Fibroblast of lung (primary cell): ENCODE data around the gene HINFP.

Experiments used
- CTCF ChIP-seq, 2 donors: IDR thresholded peaks in 1 of 2; conservative IDR thresholded peaks in 1 of 2; 1 replicate in 1 of 2; 2 replicates in 1 of 2; pipeline ENCODE4 v1.5.1; 2011 to 2012; ENCODE audit warnings: low read length in 2 of 2, control low read depth in 1 of 2, inconsistent platforms in 1 of 2, low read depth in 1 of 2, mild to moderate bottlenecking in 1 of 2
- EZH2 ChIP-seq: IDR thresholded peaks from 2 replicates; pipeline ENCODE4 v1.5.1; 2012; ENCODE audit warnings: low read length, control low read depth, mild to moderate bottlenecking; ENCODE audit errors: missing control alignments

- TF ChIP-seq CTCF (conservative IDR thresholded peaks at IDR 0.05 in 1 of 2, IDR thresholded peaks at IDR 0.05 in 1 of 2; ENCODE audit: low read depth in 1 of 2, low read length in 2 of 2), result no peak
- TF ChIP-seq EZH2, result no peak
These were observed 20.2 kb upstream of the HINFP start for GRCh38 chr11:119100994-119101758.
